Nucleus accumbens (tissue), 56 donors: ENCODE results near the gene SERGEF.
"Not testable (repeated sequence)": the region's sequence is repeated elsewhere in the genome, so short reads cannot be mapped to it uniquely, and the experiment has no call there.

ENCODE experiments used
- DNase-seq, 56 donors: peaks; one replicate each; lab custom pipeline; 2025; lab: John Stamatoyannopoulos, UW

The SERGEF gene

GRCh38 chr11:18001191-18001590 lies 11.7 kb downstream of the SERGEF start:
- DNase-seq = peak in 10 of 56 donors; percentile 5 to 78 (median 33)

GRCh38 chr11:18000760-18001159 lies 12.1 kb downstream of the SERGEF start:
- no peak for DNase-seq

GRCh38 chr11:18000128-18000527 lies 12.7 kb downstream of the SERGEF start:
- DNase-seq = not testable (repeated sequence)

- peak in 2 of 56 donors; percentile 13 to 38 for DNase-seq
Observed at GRCh38 chr11:17992916-17993315, 19.9 kb downstream of the SERGEF start.

- peak in 12 of 56 donors; percentile 1 to 45 (median 21) for DNase-seq
Observed at GRCh38 chr11:17991783-17992433, 20.9 kb downstream of the SERGEF start.

- DNase-seq = no peak
Observed at GRCh38 chr11:17989306-17989705, 23.5 kb downstream of the SERGEF start.

- no peak for DNase-seq
Observed at GRCh38 chr11:17988465-17988864, 24.4 kb downstream of the SERGEF start.

- no peak for DNase-seq
Observed at GRCh38 chr11:17987826-17988225, 25.0 kb downstream of the SERGEF start.

- DNase-seq = no peak
Observed at GRCh38 chr11:17986711-17987220, 26.1 kb downstream of the SERGEF start.

GRCh38 chr11:17986007-17986710 lies 26.7 kb downstream of the SERGEF start:
- DNase-seq = peak in 2 of 56 donors; percentile 2 to 4

GRCh38 chr11:17985517-17985916 lies 27.3 kb downstream of the SERGEF start:
- DNase-seq = no peak

- DNase-seq = no peak
Observed at GRCh38 chr11:17983569-17983968, 29.3 kb downstream of the SERGEF start.

GRCh38 chr11:17979770-17980371 lies 33.0 kb downstream of the SERGEF start:
- DNase-seq = peak in 6 of 56 donors; percentile 3 to 20 (median 7)

GRCh38 chr11:17978553-17979287 lies 34.1 kb downstream of the SERGEF start:
- peak in 35 of 56 donors; percentile 4 to 76 (median 28) for DNase-seq

- no peak for DNase-seq
Observed at GRCh38 chr11:17976651-17977050, 36.2 kb downstream of the SERGEF start.

- no peak for DNase-seq
Observed at GRCh38 chr11:17974246-17974645, 38.6 kb downstream of the SERGEF start.

- peak in 38 of 56 donors; percentile 2 to 75 (median 38) for DNase-seq
Observed at GRCh38 chr11:17972987-17973386, 39.9 kb downstream of the SERGEF start.

GRCh38 chr11:17968206-17968605 lies 44.6 kb downstream of the SERGEF start:
- no peak for DNase-seq

- no peak for DNase-seq
Observed at GRCh38 chr11:17967661-17968060, 45.2 kb downstream of the SERGEF start.

GRCh38 chr11:17960091-17960490 lies 52.8 kb downstream of the SERGEF start:
- DNase-seq = no peak

- no peak for DNase-seq
Observed at GRCh38 chr11:17958446-17958845, 54.4 kb downstream of the SERGEF start.
